ENCODE data around the gene NRCAM.

NRCAM gene

GRCh38 chr7:108142180-108142579, 314.1 kb downstream of the NRCAM start:
- ChIA-PET POLR2A (no interaction called here), CTCF (interaction anchor here (1.5 kb wide), 1 partner anchor 28 kb away, joined by 6 read pairs; no protein-coding TSS in a partner anchor)
- TF ChIP-seq ZNF433 (tag by site-specific recombination; IDR thresholded peaks at IDR 0.05; ENCODE audit: low read depth) (no peak), ZSCAN18 (tag by site-specific recombination; IDR thresholded peaks at IDR 0.05) (no peak), ZBTB6 (tag by site-specific recombination; IDR thresholded peaks at IDR 0.05) (no peak)
- no peaks in the 10 kb centered on the region for H3K4me1 ChIP-seq (ENCODE audit: control insufficient read depth, insufficient read depth, low read length)
- H3K36me3 ChIP-seq (ENCODE audit: control insufficient read depth in 2 of 2, insufficient read depth in 1 of 2, low read length in 2 of 2), result no peaks in the 10 kb centered on the region
- H3K9me3 ChIP-seq (ENCODE audit: control insufficient read depth, insufficient read depth, low read depth, low read length), result no peaks in the 10 kb centered on the region
- H3K27ac ChIP-seq (ENCODE audit: extremely low read depth, low read depth, low read length), result no peak overlapping the region
- H3K4me3 ChIP-seq (ENCODE audit: low read depth, low read length), result no peak overlapping the region

- CTCF ChIA-PET, result interaction anchor here (1.5 kb wide), 1 partner anchor 26 kb away, joined by 6 read pairs; no protein-coding TSS in a partner anchor
- POLR2A ChIA-PET, result no interaction called here
- Histone ChIP-seq H3K27ac (ENCODE audit: extremely low read depth, low read depth, low read length) (no peak overlapping the region), H3K4me1 (ENCODE audit: control insufficient read depth, insufficient read depth, low read length) (no peaks in the 10 kb centered on the region), H3K9me3 (ENCODE audit: control insufficient read depth, insufficient read depth, low read depth, low read length) (no peaks in the 10 kb centered on the region), H3K36me3 (ENCODE audit: control insufficient read depth in 2 of 2, insufficient read depth in 1 of 2, low read length in 2 of 2) (no peaks in the 10 kb centered on the region), H3K4me3 (ENCODE audit: low read depth, low read length) (no peak overlapping the region)
- no peak for TF ChIP-seq ZNF555 (tag by site-specific recombination; conservative IDR thresholded peaks at IDR 0.05)
- TF ChIP-seq ZNF266 (tag by site-specific recombination; IDR thresholded peaks at IDR 0.05; ENCODE audit: low read depth), result no peak
- no peak for TF ChIP-seq ZNF423 (tag by site-specific recombination; IDR thresholded peaks at IDR 0.05)
- TF ChIP-seq ZFP3 (tag by site-specific recombination; IDR thresholded peaks at IDR 0.05; ENCODE audit: low read depth), result no peak
- no peak for TF ChIP-seq ZBTB17 (tag by site-specific recombination; IDR thresholded peaks at IDR 0.05)
- TF ChIP-seq ZNF2 (tag by site-specific recombination; IDR thresholded peaks at IDR 0.05), result no peak
Observed at GRCh38 chr7:108140671-108141070, 315.6 kb downstream of the NRCAM start.

GRCh38 chr7:108138911-108139310, 317.3 kb downstream of the NRCAM start:
- ChIA-PET CTCF (no interaction called here), POLR2A (no interaction called here)
- Histone ChIP-seq H3K9me3 (ENCODE audit: control insufficient read depth, insufficient read depth, low read depth, low read length) (no peaks in the 10 kb centered on the region), H3K4me3 (ENCODE audit: low read depth, low read length) (no peak overlapping the region), H3K4me1 (ENCODE audit: control insufficient read depth, insufficient read depth, low read length) (no peaks in the 10 kb centered on the region), H3K27ac (ENCODE audit: extremely low read depth, low read depth, low read length) (no peak overlapping the region), H3K36me3 (ENCODE audit: control insufficient read depth in 2 of 2, insufficient read depth in 1 of 2, low read length in 2 of 2) (no peaks in the 10 kb centered on the region)
- TF ChIP-seq ZNF274 (IDR thresholded peaks at IDR 0.05; ENCODE audit: low read length) (no peak), ZNF274 (tag by site-specific recombination; IDR thresholded peaks at IDR 0.05; ENCODE audit: borderline replicate concordance) (no peak), HIC1 (tag by site-specific recombination; IDR thresholded peaks at IDR 0.05) (no peak)

- H3K4me3 ChIP-seq (ENCODE audit: low read depth, low read length), result no peak overlapping the region
- H3K27ac ChIP-seq (ENCODE audit: extremely low read depth, low read depth, low read length), result no peak overlapping the region
- no peaks in the 10 kb centered on the region for H3K9me3 ChIP-seq (ENCODE audit: control insufficient read depth, insufficient read depth, low read depth, low read length)
- CTCF ChIA-PET, result interaction anchor here (0.6 to 1.9 kb wide), 2 partner anchors 8 to 269 kb away, joined by 3 to 11 read pairs; no protein-coding TSS in a partner anchor
- POLR2A ChIA-PET, result no interaction called here
- no peaks in the 10 kb centered on the region for H3K36me3 ChIP-seq (ENCODE audit: control insufficient read depth in 2 of 2, insufficient read depth in 1 of 2, low read length in 2 of 2)
- H3K4me1 ChIP-seq (ENCODE audit: control insufficient read depth, insufficient read depth, low read length), result no peaks in the 10 kb centered on the region
- no peak for TF ChIP-seq ZNF843 (tag by site-specific recombination; IDR thresholded peaks at IDR 0.05)
- no peak for TF ChIP-seq ZNF580 (tag by site-specific recombination; IDR thresholded peaks at IDR 0.05)
- no peak for TF ChIP-seq ZFP69B (tag by site-specific recombination; IDR thresholded peaks at IDR 0.05)
- no peak for TF ChIP-seq ZNF18 (tag by site-specific recombination; IDR thresholded peaks at IDR 0.05)
- TF ChIP-seq PRDM10 (tag by site-specific recombination; IDR thresholded peaks at IDR 0.05), result no peak
- no peak for TF ChIP-seq REPIN1 (tag by site-specific recombination; IDR thresholded peaks at IDR 0.05; ENCODE audit: low read depth)
Observed at GRCh38 chr7:108137993-108138392, 318.2 kb downstream of the NRCAM start.
